Measurements from ENCODE around the gene APEH. TPM values are rescaled to one million over a fixed set of nuclear protein-coding genes. Genes with fewer than 3 reads are reported as not detected.

Gene APEH
- total RNA-seq, 1 experiment from 2014 or later, result 215 TPM

DNA sequence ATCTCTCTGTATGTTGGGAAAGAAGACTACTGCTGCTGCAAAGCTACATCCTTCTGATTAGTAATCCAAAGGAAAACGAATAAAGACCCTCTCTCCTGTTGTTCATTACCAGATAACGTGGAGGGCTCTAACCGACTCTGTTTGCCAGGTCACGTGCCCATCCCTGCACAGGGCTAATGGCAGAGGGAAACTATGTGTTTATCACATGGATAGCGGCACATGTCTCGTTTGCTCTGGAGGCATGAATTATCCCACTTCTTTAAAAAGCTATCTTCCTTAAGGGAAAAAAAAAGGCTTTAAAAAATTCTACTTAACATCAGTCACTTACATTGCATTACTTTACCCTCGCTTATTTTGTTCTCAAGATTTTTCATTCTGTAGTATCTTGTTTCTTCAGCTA is 32.9 kb upstream of the APEH start:
- Mint-ChIP-seq H3K36me3 (ENCODE audit: insufficient read depth in 1 of 3, low read depth in 3 of 3) (no peaks in the 10 kb centered on the region), H3K9me3 (no peaks in the 10 kb centered on the region), H3K4me3 (no peak overlapping the region), H3K27ac (no peak overlapping the region; a peak in 1 of 7 replicates), H3K4me1 (no peaks in the 10 kb centered on the region; a peak in 1 of 4 replicates), H3K27me3 (ENCODE audit: low read depth) (no peaks in the 10 kb centered on the region; the same call in 1 of the 2 replicates)
- no peak for TF ChIP-seq CTCF (conservative IDR thresholded peaks at IDR 0.05)
- no peak overlapping the region for H3K9ac ChIP-seq (ENCODE audit: extremely low read depth, insufficient read length, low read length)
- no peaks in the 10 kb centered on the region for H3K27me3 ChIP-seq (ENCODE audit: insufficient read depth, low read length)
- H3K4me2 ChIP-seq (ENCODE audit: insufficient read depth, insufficient read length, low read length), result no peak overlapping the region
- no peak overlapping the region for H2BK12ac ChIP-seq (ENCODE audit: insufficient read length, low read depth, low read length)
- H2BK20ac ChIP-seq (ENCODE audit: low read depth, low read length, poor library complexity, severe bottlenecking), result no peak overlapping the region
- no peak overlapping the region for H3K4ac ChIP-seq (ENCODE audit: low read depth, low read length)
- H3K23ac ChIP-seq (ENCODE audit: insufficient read length, low read depth, low read length), result no peak overlapping the region
- H3K79me2 ChIP-seq (ENCODE audit: insufficient read depth, low read length), result no peaks in the 10 kb centered on the region
- no peaks in the 10 kb centered on the region for H3K79me1 ChIP-seq (ENCODE audit: insufficient read depth, low read depth, low read length, poor library complexity, severe bottlenecking)
- H3T11ph ChIP-seq (ENCODE audit: low read length), result no peak overlapping the region
- no peaks in the 10 kb centered on the region for H3K4me1 ChIP-seq (ENCODE audit: insufficient read depth, low read length)
- H2AFZ ChIP-seq (ENCODE audit: low read length), result no peak overlapping the region
- no peak overlapping the region for H3K27ac ChIP-seq (ENCODE audit: insufficient read length, low read depth, low read length)
- no peaks in the 10 kb centered on the region for H4K20me1 ChIP-seq (ENCODE audit: control insufficient read depth, insufficient read depth, insufficient read length)
- no peak overlapping the region for H4K91ac ChIP-seq (ENCODE audit: insufficient read length, low read depth, low read length)
- no peaks in the 10 kb centered on the region for H3K23me2 ChIP-seq (ENCODE audit: insufficient read length, low read depth, low read length, poor library complexity, severe bottlenecking)
- H2BK15ac ChIP-seq (ENCODE audit: low read depth, low read length), result no peak overlapping the region
- H3K9me3 ChIP-seq (ENCODE audit: control insufficient read depth, low read depth, low read length), result no peaks in the 10 kb centered on the region
- no peak overlapping the region for H4K8ac ChIP-seq (replicated peaks; ENCODE audit: insufficient read length, low read depth, low read length)
- no peak overlapping the region for H3K18ac ChIP-seq (ENCODE audit: insufficient read length, low read depth, low read length)
- no peak overlapping the region for H2BK120ac ChIP-seq (ENCODE audit: low read depth, low read length, poor library complexity, severe bottlenecking)
- no peak overlapping the region for H2AK5ac ChIP-seq (ENCODE audit: insufficient read length, low read length)
- H2BK5ac ChIP-seq (ENCODE audit: insufficient read length, low read length), result no peak overlapping the region
- WGBS (ENCODE audit: extremely low coverage, insufficient read length, low lambda C conversion rate), result no CpG with 5 or more reads among the region's 7 CpGs
- no peak overlapping the region for H4K5ac ChIP-seq (ENCODE audit: insufficient read length, low read depth, low read length)
- H3K56ac ChIP-seq (ENCODE audit: insufficient read length, low read depth, low read length), result no peak overlapping the region
- H3K14ac ChIP-seq (ENCODE audit: insufficient read depth, low read length), result no peak overlapping the region
- no peak for DNase-seq
